SK-N-SH treated with all-trans-retinoic acid at 6 μM for 48 hours (cell line): ENCODE results near the gene ZBTB12.
A peak's percentile ranks its signal among the peaks of the same experiment; 100 is the strongest.

Experiments used
- ATAC-seq: fragments of 200-7000 bp; cut with Tn5 transposase; 3 replicates; pipeline ENCODE4 v1.9.1; 2020; ENCODE audit warnings: mild to moderate bottlenecking, moderate library complexity
- ARNTL ChIP-seq: fragments of 450-650 bp; formaldehyde crosslinking; IDR thresholded peaks from 2 replicates; pipeline ENCODE4 v1.5.0; 2020; ENCODE audit warnings: low read depth, mild to moderate bottlenecking, moderate library complexity, borderline replicate concordance
- BACH2 ChIP-seq: fragments of 250-450 bp; sonication (Bioruptor Pico); IDR thresholded peaks from 2 replicates; pipeline ENCODE4 v1.9.0; 2021; ENCODE audit warnings: mild to moderate bottlenecking, borderline replicate concordance
- CSDC2 ChIP-seq: fragments of 250-450 bp; sonication (Bioruptor Pico); IDR thresholded peaks from 2 replicates; pipeline ENCODE4 v1.5.0; 2020; ENCODE audit warnings: mild to moderate bottlenecking, moderate library complexity
- CSRNP3 ChIP-seq: fragments of 250-450 bp; sonication (Bioruptor Pico); IDR thresholded peaks from 2 replicates; pipeline ENCODE4 v1.5.1; 2021; ENCODE audit warnings: mild to moderate bottlenecking, moderate library complexity
- ESRRG ChIP-seq: fragments of 250-450 bp; sonication (Bioruptor Pico); IDR thresholded peaks from 2 replicates; pipeline ENCODE4 v1.6.1; 2021; ENCODE audit warnings: mild to moderate bottlenecking
- GLIS3 ChIP-seq: fragments of 250-450 bp; sonication (Bioruptor Pico); IDR thresholded peaks from 2 replicates; pipeline ENCODE4 v1.5.0; 2020; ENCODE audit warnings: mild to moderate bottlenecking, moderate library complexity
- ISL1 ChIP-seq: fragments of 250-450 bp; sonication (Bioruptor Pico); IDR thresholded peaks from 2 replicates; pipeline ENCODE4 v2.1.2; 2022; ENCODE audit warnings: mild to moderate bottlenecking, moderate library complexity
- OSR1 ChIP-seq: fragments of 250-450 bp; sonication (Bioruptor Pico); IDR thresholded peaks from 2 replicates; pipeline ENCODE4 v1.8.0; 2022; ENCODE audit warnings: moderate library complexity, mild to moderate bottlenecking, inconsistent platforms
- PATZ1 ChIP-seq: fragments of 250-450 bp; sonication (Bioruptor Pico); IDR thresholded peaks from 2 replicates; pipeline ENCODE4 v1.8.0; 2020; ENCODE audit warnings: mild to moderate bottlenecking, moderate library complexity, borderline replicate concordance
- SNAI2 ChIP-seq: fragments of 250-450 bp; sonication (Bioruptor Pico); IDR thresholded peaks from 2 replicates; pipeline ENCODE4 v1.5.0; 2020; ENCODE audit warnings: mild to moderate bottlenecking, moderate library complexity
- TCF4 ChIP-seq: fragments of 250-450 bp; sonication (Bioruptor Pico); IDR thresholded peaks from 2 replicates; pipeline ENCODE4 v1.8.0; 2021; ENCODE audit warnings: mild to moderate bottlenecking, moderate library complexity, borderline replicate concordance
- TOX ChIP-seq: fragments of 250-450 bp; sonication (Bioruptor Pico); IDR thresholded peaks from 2 replicates; pipeline ENCODE4 v1.8.0; 2021; ENCODE audit warnings: mild to moderate bottlenecking, moderate library complexity, borderline replicate concordance
- TSHZ2 ChIP-seq: fragments of 250-450 bp; sonication (Bioruptor Pico); IDR thresholded peaks from 2 replicates; pipeline ENCODE4 v1.5.0; 2020; ENCODE audit warnings: mild to moderate bottlenecking, moderate library complexity
- ZC3H10 ChIP-seq: fragments of 250-450 bp; sonication (Bioruptor Pico); IDR thresholded peaks from 2 replicates; pipeline ENCODE4 v1.5.1; 2021; ENCODE audit warnings: mild to moderate bottlenecking, moderate library complexity
- ZFP3 ChIP-seq: fragments of 250-450 bp; sonication (Bioruptor Pico); IDR thresholded peaks from 2 replicates; pipeline ENCODE4 v1.5.0; 2020; ENCODE audit warnings: mild to moderate bottlenecking, moderate library complexity
- ZFP30 ChIP-seq: fragments of 450-650 bp; formaldehyde crosslinking; IDR thresholded peaks from 2 replicates; pipeline ENCODE4 v1.5.0; 2022; ENCODE audit warnings: mild to moderate bottlenecking, moderate library complexity
- ZNF8 ChIP-seq: fragments of 450-650 bp; formaldehyde crosslinking; IDR thresholded peaks from 2 replicates; pipeline ENCODE4 v1.5.0; 2020; ENCODE audit warnings: mild to moderate bottlenecking, moderate library complexity
- TF ChIP-seq, protein P1 (sequence below): fragments of 250-450 bp; sonication (Bioruptor Pico); IDR thresholded peaks from 2 replicates; pipeline ENCODE4 v1.5.1; 2020; ENCODE audit warnings: low read depth, mild to moderate bottlenecking, moderate library complexity

The ZBTB12 gene

GRCh38 chr6:31898383-31899011, 3.4 kb downstream of the ZBTB12 start (continued):
- TF ChIP-seq TCF4 (CRISPR knock-in tag) (no peak), TOX (CRISPR knock-in tag) (no peak)

- TF ChIP-seq TOX (CRISPR knock-in tag) (no peak), BACH2 (CRISPR knock-in tag) (no peak), ZNF8 (no peak), OSR1 (no peak), CSRNP3 (CRISPR knock-in tag) (no peak), ESRRG (no peak), SNAI2 (CRISPR knock-in tag) (no peak), TSHZ2 (CRISPR knock-in tag) (no peak), ZC3H10 (no peak), GLIS3 (CRISPR knock-in tag) (no peak), ZFP3 (CRISPR knock-in tag) (no peak), CSDC2 (CRISPR knock-in tag) (no peak), TCF4 (CRISPR knock-in tag) (no peak), ZFP30 (CRISPR knock-in tag) (no peak), ISL1 (CRISPR knock-in tag) (no peak), PATZ1 (no peak), ARNTL (CRISPR knock-in tag) (no peak)
- TF ChIP-seq, protein P1, sequence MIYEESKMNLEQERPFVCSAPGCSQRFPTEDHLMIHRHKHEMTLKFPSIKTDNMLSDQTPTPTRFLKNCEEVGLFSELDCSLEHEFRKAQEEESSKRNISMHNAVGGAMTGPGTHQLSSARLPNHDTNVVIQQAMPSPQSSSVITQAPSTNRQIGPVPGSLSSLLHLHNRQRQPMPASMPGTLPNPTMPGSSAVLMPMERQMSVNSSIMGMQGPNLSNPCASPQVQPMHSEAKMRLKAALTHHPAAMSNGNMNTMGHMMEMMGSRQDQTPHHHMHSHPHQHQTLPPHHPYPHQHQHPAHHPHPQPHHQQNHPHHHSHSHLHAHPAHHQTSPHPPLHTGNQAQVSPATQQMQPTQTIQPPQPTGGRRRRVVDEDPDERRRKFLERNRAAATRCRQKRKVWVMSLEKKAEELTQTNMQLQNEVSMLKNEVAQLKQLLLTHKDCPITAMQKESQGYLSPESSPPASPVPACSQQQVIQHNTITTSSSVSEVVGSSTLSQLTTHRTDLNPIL: no peak
- TF ChIP-seq, all 23 proteins: peak for 0
- ATAC-seq: peak; percentile 73
Observed at GRCh38 chr6:31897612-31898382, 4.1 kb downstream of the ZBTB12 start, which contains the start of gene EHMT2. EHMT2 (minus strand) TSS chr6:31897698; CDS start chr6:31897677, 21 bp downstream.

GRCh38 chr6:31896856-31897611, 4.9 kb downstream of the ZBTB12 start:
- TF ChIP-seq, protein P1: no peak
- no peak for ATAC-seq
